Left ventricle myocardium inferior (tissue), 1 donor: ENCODE results near the gene HRK. TPM values are rescaled to one million over a fixed set of nuclear protein-coding genes. Genes with fewer than 3 reads are reported as not detected.

Source experiments
- DNase-seq: peaks from one replicate; pipeline ENCODE4 v3.0.0-alpha.2; 2020
- H3K27ac ChIP-seq: fragments of 200-600 bp; replicated peaks from 2 replicates; pipeline ENCODE4 v1.8.0; 2021
- H3K27me3 ChIP-seq: fragments of 200-600 bp; 2 replicates; pipeline ENCODE4 v1.8.0; 2021; ENCODE audit warnings: low read depth
- H3K36me3 ChIP-seq: fragments of 200-600 bp; 2 replicates; pipeline ENCODE4 v1.8.0; 2021
- H3K4me1 ChIP-seq: fragments of 200-600 bp; 2 replicates; pipeline ENCODE4 v1.8.0; 2021
- H3K4me3 ChIP-seq: fragments of 200-600 bp; 2 replicates; pipeline ENCODE4 v1.8.0; 2021; ENCODE audit warnings: mild to moderate bottlenecking, moderate library complexity
- H3K9me3 ChIP-seq: fragments of 200-600 bp; replicated peaks from 2 replicates; pipeline ENCODE4 v1.8.0; 2021
- intact Hi-C: fragments of 100-400 bp; cut with micrococcal nuclease; formaldehyde crosslinking; loops from one replicate; pipeline ENCODE4 v1.11.0; 2022
- total RNA-seq: library from RNA; stranded (reverse); fragmentation: NEBNext Ultra II Directional; extraction: Animal tissue kit (Norgen Biotek cat#: 25700); gene quantifications from one replicate; pipeline ENCODE4 v1.2.1, GENCODE V29; 2021
- TF ChIP-seq, protein P1 (sequence below): fragments of 200-600 bp; IDR thresholded peaks from 2 replicates; pipeline ENCODE4 v1.8.0; 2021; ENCODE audit warnings: antibody characterized with exemption, mild to moderate bottlenecking, borderline replicate concordance
- donor health status: DM: no; HTN: yes; CAD: no; lungs with severe emphysema.

The HRK gene
- total RNA-seq, 1 donor from 2014 or later, result 0.77 TPM

GRCh38 chr12:116896411-116896924 is 15.2 kb upstream of the HRK start:
- no peak overlapping the region for H3K4me3 ChIP-seq
- H3K9me3 ChIP-seq, result no peaks in the 10 kb centered on the region
- intact Hi-C loops, result no loop called here
- TF ChIP-seq, protein P1, sequence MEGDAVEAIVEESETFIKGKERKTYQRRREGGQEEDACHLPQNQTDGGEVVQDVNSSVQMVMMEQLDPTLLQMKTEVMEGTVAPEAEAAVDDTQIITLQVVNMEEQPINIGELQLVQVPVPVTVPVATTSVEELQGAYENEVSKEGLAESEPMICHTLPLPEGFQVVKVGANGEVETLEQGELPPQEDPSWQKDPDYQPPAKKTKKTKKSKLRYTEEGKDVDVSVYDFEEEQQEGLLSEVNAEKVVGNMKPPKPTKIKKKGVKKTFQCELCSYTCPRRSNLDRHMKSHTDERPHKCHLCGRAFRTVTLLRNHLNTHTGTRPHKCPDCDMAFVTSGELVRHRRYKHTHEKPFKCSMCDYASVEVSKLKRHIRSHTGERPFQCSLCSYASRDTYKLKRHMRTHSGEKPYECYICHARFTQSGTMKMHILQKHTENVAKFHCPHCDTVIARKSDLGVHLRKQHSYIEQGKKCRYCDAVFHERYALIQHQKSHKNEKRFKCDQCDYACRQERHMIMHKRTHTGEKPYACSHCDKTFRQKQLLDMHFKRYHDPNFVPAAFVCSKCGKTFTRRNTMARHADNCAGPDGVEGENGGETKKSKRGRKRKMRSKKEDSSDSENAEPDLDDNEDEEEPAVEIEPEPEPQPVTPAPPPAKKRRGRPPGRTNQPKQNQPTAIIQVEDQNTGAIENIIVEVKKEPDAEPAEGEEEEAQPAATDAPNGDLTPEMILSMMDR, result no peak
- no peak for DNase-seq
- H3K27me3 ChIP-seq, result peaks cover 55% of the 10 kb centered on the region
- H3K27ac ChIP-seq, result no peak overlapping the region
- H3K36me3 ChIP-seq, result no peaks in the 10 kb centered on the region
- H3K4me1 ChIP-seq, result no peaks in the 10 kb centered on the region

DNA sequence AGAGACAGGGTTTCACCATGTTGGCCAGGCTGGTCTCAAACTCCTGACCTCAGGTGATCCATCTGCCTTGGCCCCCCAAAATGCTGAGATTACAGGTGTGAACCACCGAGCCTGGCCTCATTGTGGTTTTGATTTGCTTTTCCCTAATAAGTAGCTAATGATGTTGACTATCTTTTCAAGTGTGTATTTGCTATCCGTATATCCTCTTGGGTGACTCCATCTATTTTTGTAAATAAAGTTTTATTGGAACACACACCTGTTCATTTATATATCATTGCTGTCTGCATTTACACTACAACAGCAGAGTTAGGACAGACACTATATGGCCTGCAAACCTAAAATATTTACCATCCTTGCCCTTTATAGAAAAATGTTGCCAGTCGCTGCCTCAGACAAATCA is 13.7 kb upstream of the HRK start:
- Histone ChIP-seq H3K4me1 (no peaks in the 10 kb centered on the region), H3K36me3 (no peaks in the 10 kb centered on the region), H3K27me3 (peaks cover 39% of the 10 kb centered on the region), H3K27ac (no peak overlapping the region), H3K9me3 (peaks cover 7% of the 10 kb centered on the region), H3K4me3 (no peak overlapping the region)
- intact Hi-C loops, result no loop called here
- TF ChIP-seq, protein P1, result no peak
- DNase-seq, result no peak

DNA sequence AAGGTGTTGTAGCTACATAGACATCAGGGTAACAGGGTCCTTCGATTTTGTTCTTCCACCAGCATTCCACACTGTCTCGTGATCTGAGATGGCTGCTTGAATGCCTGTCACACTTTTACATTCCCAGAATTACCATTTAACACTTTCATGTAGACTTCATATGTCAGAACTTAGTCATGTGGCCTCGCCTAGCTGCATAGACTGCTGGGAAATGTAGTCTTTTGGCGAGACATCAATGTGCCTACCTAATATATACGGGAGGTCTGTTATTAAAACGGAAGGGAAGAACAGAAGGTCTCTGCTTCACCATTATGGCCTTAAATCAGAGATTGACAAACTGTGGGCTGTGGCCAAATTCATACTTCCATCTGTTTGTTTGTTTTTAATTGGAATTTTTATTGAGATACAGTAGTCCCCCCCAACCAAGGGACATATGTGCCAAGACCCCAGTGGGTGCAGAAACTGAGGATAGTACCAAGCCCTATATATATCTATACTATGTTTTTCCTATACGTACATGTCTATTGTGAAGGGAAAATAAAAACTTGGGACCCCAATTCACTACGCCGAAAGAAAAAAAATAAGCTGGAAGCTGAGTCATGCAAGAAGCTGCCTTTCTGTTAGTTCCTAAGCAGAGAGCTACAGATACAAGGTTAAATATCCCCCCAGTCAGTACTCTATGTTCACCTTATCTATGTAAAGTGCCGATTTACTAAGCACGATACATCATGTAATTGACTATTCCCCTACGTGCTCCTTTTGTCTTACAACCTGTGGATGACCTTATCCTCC is 11.3 kb upstream of the HRK start:
- no peak for DNase-seq
- Histone ChIP-seq H3K27ac (no peak overlapping the region), H3K36me3 (no peaks in the 10 kb centered on the region), H3K4me1 (no peaks in the 10 kb centered on the region), H3K9me3 (peaks cover 7% of the 10 kb centered on the region), H3K4me3 (no peak overlapping the region), H3K27me3 (peaks cover 26% of the 10 kb centered on the region)
- intact Hi-C loops, result no loop called here
- TF ChIP-seq, protein P1, result no peak

GRCh38 chr12:116891019-116891418 is 9.8 kb upstream of the HRK start:
- Histone ChIP-seq H3K9me3 (peaks cover 7% of the 10 kb centered on the region), H3K4me3 (no peak overlapping the region), H3K27me3 (peaks cover 19% of the 10 kb centered on the region), H3K4me1 (no peaks in the 10 kb centered on the region), H3K27ac (no peak overlapping the region), H3K36me3 (no peaks in the 10 kb centered on the region)
- DNase-seq, result no peak
- intact Hi-C loops, result no loop called here
- TF ChIP-seq, protein P1, result no peak

GRCh38 chr12:116890330-116890729 is 9.1 kb upstream of the HRK start:
- TF ChIP-seq, protein P1, result no peak
- peaks cover 7% of the 10 kb centered on the region for H3K9me3 ChIP-seq
- no peaks in the 10 kb centered on the region for H3K36me3 ChIP-seq
- peaks cover 16% of the 10 kb centered on the region for H3K27me3 ChIP-seq
- H3K27ac ChIP-seq, result no peak overlapping the region
- DNase-seq, result no peak
- H3K4me3 ChIP-seq, result no peak overlapping the region
- intact Hi-C loops, result no loop called here
- H3K4me1 ChIP-seq, result no peaks in the 10 kb centered on the region
